HEK293 (cell line): Measurements from ENCODE around the gene KCNV2.

Source experiments
- KLF10 ChIP-seq: fragments of 450-650 bp; IDR thresholded peaks from 2 replicates; pipeline ENCODE4 v1.5.1; 2018; ENCODE audit warnings: missing biosample characterization, mild to moderate bottlenecking, missing genetic modification characterization
- ZNF404 ChIP-seq: fragments of 450-650 bp; formaldehyde crosslinking; IDR thresholded peaks from 2 replicates; pipeline ENCODE4 v1.5.1; 2017; ENCODE audit warnings: missing biosample characterization, missing genetic modification characterization
- ZNF558 ChIP-seq: fragments of 450-650 bp; formaldehyde crosslinking; IDR thresholded peaks from 2 replicates; pipeline ENCODE4 v1.5.1; 2016; ENCODE audit warnings: missing biosample characterization, missing genetic modification characterization
- ZSCAN23 ChIP-seq: fragments of 450-650 bp; formaldehyde crosslinking; IDR thresholded peaks from 2 replicates; pipeline ENCODE4 v1.5.1; 2016; ENCODE audit warnings: missing biosample characterization, missing genetic modification characterization
- TF ChIP-seq, protein P1 (sequence below): fragments of 450-650 bp; formaldehyde crosslinking; IDR thresholded peaks from 2 replicates; pipeline ENCODE4 v1.5.1; 2016; ENCODE audit warnings: missing biosample characterization, missing genetic modification characterization
- TF ChIP-seq, protein P2 (sequence below): IDR thresholded peaks from 2 replicates; pipeline ENCODE4 v1.6.1; 2011; ENCODE audit warnings: mild to moderate bottlenecking, low read depth, low read length, borderline replicate concordance

DNA sequence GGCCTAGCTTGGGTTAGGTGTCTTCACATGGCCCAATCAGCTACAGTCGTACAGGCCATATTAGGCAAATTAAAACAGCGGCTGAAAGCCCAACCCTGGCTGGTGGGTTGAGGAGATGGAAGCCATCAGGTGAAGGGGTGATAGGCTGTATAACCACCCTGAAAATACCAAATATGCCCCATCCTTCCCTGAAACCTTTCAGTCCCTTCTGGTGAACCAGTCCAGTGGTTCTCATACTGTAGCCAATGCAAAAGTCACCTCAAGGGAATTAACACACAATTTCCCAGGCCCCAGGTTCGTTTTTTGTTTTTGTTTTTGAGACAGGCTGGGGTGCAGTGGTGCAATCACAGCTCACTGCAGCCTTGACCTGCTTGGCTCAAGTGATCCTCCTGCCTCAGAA, 19.8 kb upstream of the KCNV2 start:
- TF ChIP-seq, protein P1, sequence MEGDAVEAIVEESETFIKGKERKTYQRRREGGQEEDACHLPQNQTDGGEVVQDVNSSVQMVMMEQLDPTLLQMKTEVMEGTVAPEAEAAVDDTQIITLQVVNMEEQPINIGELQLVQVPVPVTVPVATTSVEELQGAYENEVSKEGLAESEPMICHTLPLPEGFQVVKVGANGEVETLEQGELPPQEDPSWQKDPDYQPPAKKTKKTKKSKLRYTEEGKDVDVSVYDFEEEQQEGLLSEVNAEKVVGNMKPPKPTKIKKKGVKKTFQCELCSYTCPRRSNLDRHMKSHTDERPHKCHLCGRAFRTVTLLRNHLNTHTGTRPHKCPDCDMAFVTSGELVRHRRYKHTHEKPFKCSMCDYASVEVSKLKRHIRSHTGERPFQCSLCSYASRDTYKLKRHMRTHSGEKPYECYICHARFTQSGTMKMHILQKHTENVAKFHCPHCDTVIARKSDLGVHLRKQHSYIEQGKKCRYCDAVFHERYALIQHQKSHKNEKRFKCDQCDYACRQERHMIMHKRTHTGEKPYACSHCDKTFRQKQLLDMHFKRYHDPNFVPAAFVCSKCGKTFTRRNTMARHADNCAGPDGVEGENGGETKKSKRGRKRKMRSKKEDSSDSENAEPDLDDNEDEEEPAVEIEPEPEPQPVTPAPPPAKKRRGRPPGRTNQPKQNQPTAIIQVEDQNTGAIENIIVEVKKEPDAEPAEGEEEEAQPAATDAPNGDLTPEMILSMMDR (tag by site-specific recombination): no peak
- TF ChIP-seq ZNF404 (tag by site-specific recombination): no peak
- TF ChIP-seq ZNF558 (tag by site-specific recombination): no peak
- TF ChIP-seq, protein P2, sequence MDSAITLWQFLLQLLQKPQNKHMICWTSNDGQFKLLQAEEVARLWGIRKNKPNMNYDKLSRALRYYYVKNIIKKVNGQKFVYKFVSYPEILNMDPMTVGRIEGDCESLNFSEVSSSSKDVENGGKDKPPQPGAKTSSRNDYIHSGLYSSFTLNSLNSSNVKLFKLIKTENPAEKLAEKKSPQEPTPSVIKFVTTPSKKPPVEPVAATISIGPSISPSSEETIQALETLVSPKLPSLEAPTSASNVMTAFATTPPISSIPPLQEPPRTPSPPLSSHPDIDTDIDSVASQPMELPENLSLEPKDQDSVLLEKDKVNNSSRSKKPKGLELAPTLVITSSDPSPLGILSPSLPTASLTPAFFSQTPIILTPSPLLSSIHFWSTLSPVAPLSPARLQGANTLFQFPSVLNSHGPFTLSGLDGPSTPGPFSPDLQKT: no peak
- no peak for TF ChIP-seq KLF10 (tag by site-specific recombination)
- no peak for TF ChIP-seq ZSCAN23 (tag by site-specific recombination)
